K562 (cell line): Measurements from ENCODE around the gene SLC10A4. TPM values are rescaled to one million over a fixed set of nuclear protein-coding genes. Genes with fewer than 3 reads are reported as not detected.

Experiments
- GATAD2B ChIP-seq: fragments of 450-650 bp; IDR thresholded peaks from 2 replicates; pipeline ENCODE4 v1.6.1; 2017; ENCODE audit warnings: mild to moderate bottlenecking, borderline replicate concordance
- HCFC1 ChIP-seq: IDR thresholded peaks from 2 replicates; pipeline ENCODE4 v1.6.1; 2012; ENCODE audit warnings: low read depth, low read length, improper control_type of control experiment
- HDAC2 ChIP-seq: fragments of 450-650 bp; IDR thresholded peaks from 2 replicates; pipeline ENCODE4 v1.6.1; 2016; ENCODE audit warnings: mild to moderate bottlenecking
- HMG20B ChIP-seq: fragments of 250-450 bp; sonication (Bioruptor Pico); IDR thresholded peaks from 2 replicates; pipeline ENCODE4 v1.5.0; 2021; ENCODE audit warnings: mild to moderate bottlenecking
- IRF2 ChIP-seq: sonication (generic); formaldehyde crosslinking; IDR thresholded peaks from 2 replicates; pipeline ENCODE4 v1.8.1; 2022; ENCODE audit warnings: mild to moderate bottlenecking, missing genetic modification reagents
- MIER1 ChIP-seq: fragments of 450-650 bp; IDR thresholded peaks from 2 replicates; pipeline ENCODE4 v1.6.1; 2016; ENCODE audit warnings: antibody characterized with exemption, mild to moderate bottlenecking, low read depth
- NFATC3 ChIP-seq: fragments of 450-650 bp; IDR thresholded peaks from 2 replicates; pipeline ENCODE4 v1.6.1; 2017; ENCODE audit warnings: mild to moderate bottlenecking
- NFRKB ChIP-seq: fragments of 450-650 bp; IDR thresholded peaks from 2 replicates; pipeline ENCODE4 v1.6.1; 2016; ENCODE audit warnings: low read depth
- PHTF2 ChIP-seq: fragments of 250-450 bp; sonication (Bioruptor Pico); IDR thresholded peaks from 2 replicates; pipeline ENCODE4 v1.5.0; 2021; ENCODE audit warnings: mild to moderate bottlenecking
- PTBP1 ChIP-seq: fragments of 200-400 bp; formaldehyde crosslinking; IDR thresholded peaks from 2 replicates; pipeline ENCODE4 v1.6.1; 2017; ENCODE audit warnings: low read depth, low read length
- RBFOX2 ChIP-seq: fragments of 200-400 bp; formaldehyde crosslinking; IDR thresholded peaks from 2 replicates; pipeline ENCODE4 v1.6.1; 2017; ENCODE audit warnings: low read depth, mild to moderate bottlenecking, low read length, moderate library complexity
- RBM17 ChIP-seq: fragments of 200-400 bp; formaldehyde crosslinking; IDR thresholded peaks from 2 replicates; pipeline ENCODE4 v1.6.1; 2017; ENCODE audit warnings: low read depth, mild to moderate bottlenecking, low read length, borderline replicate concordance
- RCOR1 ChIP-seq, 2 experiments: IDR thresholded peaks; 2 replicates each; pipeline ENCODE4 v1.6.1; 2012; ENCODE audit warnings: low read depth in 2 of 2, low read length in 2 of 2, borderline replicate concordance in 1 of 2, improper control_type of control experiment in 1 of 2
- SAFB ChIP-seq: fragments of 200-400 bp; formaldehyde crosslinking; IDR thresholded peaks from 2 replicates; pipeline ENCODE4 v1.6.1; 2017; ENCODE audit warnings: low read depth, low read length, borderline replicate concordance
- SMARCE1 ChIP-seq: fragments of 450-650 bp; IDR thresholded peaks from 2 replicates; pipeline ENCODE4 v1.7.1; 2016; ENCODE audit warnings: mild to moderate bottlenecking
- TCF7L2 ChIP-seq: fragments of 150-350 bp; IDR thresholded peaks from 2 replicates; pipeline ENCODE4 v1.6.1; 2016; ENCODE audit warnings: low read depth, mild to moderate bottlenecking, low read length, moderate library complexity
- TSC22D4 ChIP-seq: fragments of 450-650 bp; IDR thresholded peaks from 2 replicates; pipeline ENCODE4 v1.6.1; 2016; ENCODE audit warnings: missing genetic modification characterization, missing biosample characterization, control low read depth
- XRCC3 ChIP-seq: fragments of 450-650 bp; IDR thresholded peaks from 2 replicates; pipeline ENCODE4 v1.6.1; 2017; ENCODE audit warnings: mild to moderate bottlenecking, moderate library complexity
- ZFX ChIP-seq: sonication (generic); formaldehyde crosslinking; IDR thresholded peaks from 2 replicates; pipeline ENCODE4 v1.8.0; 2022; ENCODE audit warnings: mild to moderate bottlenecking, missing genetic modification reagents, moderate library complexity
- polyA plus RNA-seq, 8 experiments: library from polyadenylated mRNA; depleted of rRNA in 4 of 8; stranded (reverse) in 5 of 8; unstranded in 3 of 8; fragments of >200 nt; fragmentation: Nextera tagmentation in 2 of 8; fragmentation: Illumina TruSeq in 1 of 8; extraction: Ambion mirVana in 2 of 8; extraction: Trizol in 1 of 8; gene quantifications; 2 replicates each; pipeline versions ENCODE4 v1.2.1 to v1.2.3, GENCODE V29; 2011 to 2014; ENCODE audit warnings: inconsistent platforms in 1 of 8, missing spikeins in 1 of 8
- total RNA-seq, 7 experiments: library from RNA; depleted of rRNA in 6 of 7; stranded (reverse); fragments of >200 nt in 6 of 7; fragmentation: Illumina TruSeq in 2 of 7; extraction: Trizol in 2 of 7; gene quantifications; 2 replicates each; pipeline versions ENCODE4 v1.2.1 to v1.2.3, GENCODE V29; 2011 to 2021; ENCODE audit warnings: low replicate concordance in 1 of 7
- TF ChIP-seq, protein P1 (sequence below): sonication (generic); formaldehyde crosslinking; IDR thresholded peaks from 2 replicates; pipeline ENCODE4 v1.8.1; 2023; ENCODE audit warnings: mild to moderate bottlenecking, missing genetic modification reagents
- TF ChIP-seq, protein P2 (sequence below): fragments of 250-450 bp; sonication (Bioruptor Pico); IDR thresholded peaks from 2 replicates; pipeline ENCODE4 v1.4.0; 2020
- TF ChIP-seq, protein P3 (sequence below), 2 experiments: fragments of 450-650 bp; IDR thresholded peaks; 2 replicates each; pipeline ENCODE4 v1.6.1; 2016

Gene SLC10A4
- total and polyA plus RNA-seq, 9 of the 15 experiments (the other 6 are each of a cell fraction or from before 2014, with no cell fraction given): 2.5 to 16.9 (median 9.3) TPM

DNA sequence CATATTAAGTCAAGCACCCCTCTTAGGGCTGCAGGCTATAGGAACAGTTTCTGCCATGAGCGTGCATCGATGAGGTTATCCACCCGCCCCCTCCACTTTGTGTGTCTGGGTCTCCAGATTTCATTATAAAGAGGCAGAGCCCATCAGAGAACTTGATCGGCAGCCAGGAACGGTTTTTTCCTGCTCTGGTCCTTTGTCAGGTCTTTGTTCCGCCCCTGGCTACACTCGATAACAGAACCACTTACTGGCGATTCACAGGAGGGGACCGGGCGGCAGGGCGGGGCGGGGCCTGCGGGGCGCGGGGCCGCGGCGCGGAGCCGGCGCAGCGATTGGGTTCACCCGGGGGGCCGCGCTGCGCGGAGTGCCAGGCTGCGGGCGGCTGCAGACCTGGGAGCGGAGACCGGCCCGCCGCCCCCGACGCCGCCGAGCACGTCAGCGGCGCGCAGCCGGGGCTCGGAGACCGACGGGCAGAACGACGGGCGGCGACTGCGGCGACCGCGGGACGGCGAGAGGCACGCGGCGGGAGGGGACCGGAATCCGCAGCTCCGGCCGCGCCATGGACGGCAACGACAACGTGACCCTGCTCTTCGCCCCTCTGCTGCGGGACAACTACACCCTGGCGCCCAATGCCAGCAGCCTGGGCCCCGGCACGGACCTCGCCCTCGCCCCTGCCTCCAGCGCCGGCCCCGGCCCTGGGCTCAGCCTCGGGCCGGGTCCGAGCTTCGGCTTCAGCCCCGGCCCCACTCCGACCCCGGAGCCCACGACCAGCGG is at the start of gene SLC10A4 (continued):
- TF ChIP-seq GATAD2B (0 out of 2 replicates have a peak, but pooled peaks have one; percentile 35), PTBP1 (no peak), ZFX (CRISPR knock-in tag) (no peak), PHTF2 (CRISPR knock-in tag) (no peak), NFATC3 (no peak), HCFC1 (peak; percentile 3; the same call in 1 of the 2 replicates), RBFOX2 (no peak), SAFB (no peak), XRCC3 (no peak), RBM17 (no peak), RCOR1 (IDR thresholded peaks at IDR 0.05; ENCODE audit: borderline replicate concordance in 1 of 2, low read depth in 2 of 2, low read length in 2 of 2) (no peak), HDAC2 (no peak), MIER1 (no peak), SMARCE1 (no peak), HMG20B (no peak), NFRKB (no peak), TSC22D4 (no peak), TCF7L2 (no peak), IRF2 (CRISPR knock-in tag) (no peak)
- TF ChIP-seq, protein P1, sequence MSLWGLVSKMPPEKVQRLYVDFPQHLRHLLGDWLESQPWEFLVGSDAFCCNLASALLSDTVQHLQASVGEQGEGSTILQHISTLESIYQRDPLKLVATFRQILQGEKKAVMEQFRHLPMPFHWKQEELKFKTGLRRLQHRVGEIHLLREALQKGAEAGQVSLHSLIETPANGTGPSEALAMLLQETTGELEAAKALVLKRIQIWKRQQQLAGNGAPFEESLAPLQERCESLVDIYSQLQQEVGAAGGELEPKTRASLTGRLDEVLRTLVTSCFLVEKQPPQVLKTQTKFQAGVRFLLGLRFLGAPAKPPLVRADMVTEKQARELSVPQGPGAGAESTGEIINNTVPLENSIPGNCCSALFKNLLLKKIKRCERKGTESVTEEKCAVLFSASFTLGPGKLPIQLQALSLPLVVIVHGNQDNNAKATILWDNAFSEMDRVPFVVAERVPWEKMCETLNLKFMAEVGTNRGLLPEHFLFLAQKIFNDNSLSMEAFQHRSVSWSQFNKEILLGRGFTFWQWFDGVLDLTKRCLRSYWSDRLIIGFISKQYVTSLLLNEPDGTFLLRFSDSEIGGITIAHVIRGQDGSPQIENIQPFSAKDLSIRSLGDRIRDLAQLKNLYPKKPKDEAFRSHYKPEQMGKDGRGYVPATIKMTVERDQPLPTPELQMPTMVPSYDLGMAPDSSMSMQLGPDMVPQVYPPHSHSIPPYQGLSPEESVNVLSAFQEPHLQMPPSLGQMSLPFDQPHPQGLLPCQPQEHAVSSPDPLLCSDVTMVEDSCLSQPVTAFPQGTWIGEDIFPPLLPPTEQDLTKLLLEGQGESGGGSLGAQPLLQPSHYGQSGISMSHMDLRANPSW: no peak
- TF ChIP-seq, protein P2, sequence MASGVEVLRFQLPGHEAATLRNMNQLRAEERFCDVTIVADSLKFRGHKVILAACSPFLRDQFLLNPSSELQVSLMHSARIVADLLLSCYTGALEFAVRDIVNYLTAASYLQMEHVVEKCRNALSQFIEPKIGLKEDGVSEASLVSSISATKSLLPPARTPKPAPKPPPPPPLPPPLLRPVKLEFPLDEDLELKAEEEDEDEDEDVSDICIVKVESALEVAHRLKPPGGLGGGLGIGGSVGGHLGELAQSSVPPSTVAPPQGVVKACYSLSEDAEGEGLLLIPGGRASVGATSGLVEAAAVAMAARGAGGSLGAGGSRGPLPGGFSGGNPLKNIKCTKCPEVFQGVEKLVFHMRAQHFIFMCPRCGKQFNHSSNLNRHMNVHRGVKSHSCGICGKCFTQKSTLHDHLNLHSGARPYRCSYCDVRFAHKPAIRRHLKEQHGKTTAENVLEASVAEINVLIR (CRISPR knock-in tag): no peak
- TF ChIP-seq, protein P3, sequence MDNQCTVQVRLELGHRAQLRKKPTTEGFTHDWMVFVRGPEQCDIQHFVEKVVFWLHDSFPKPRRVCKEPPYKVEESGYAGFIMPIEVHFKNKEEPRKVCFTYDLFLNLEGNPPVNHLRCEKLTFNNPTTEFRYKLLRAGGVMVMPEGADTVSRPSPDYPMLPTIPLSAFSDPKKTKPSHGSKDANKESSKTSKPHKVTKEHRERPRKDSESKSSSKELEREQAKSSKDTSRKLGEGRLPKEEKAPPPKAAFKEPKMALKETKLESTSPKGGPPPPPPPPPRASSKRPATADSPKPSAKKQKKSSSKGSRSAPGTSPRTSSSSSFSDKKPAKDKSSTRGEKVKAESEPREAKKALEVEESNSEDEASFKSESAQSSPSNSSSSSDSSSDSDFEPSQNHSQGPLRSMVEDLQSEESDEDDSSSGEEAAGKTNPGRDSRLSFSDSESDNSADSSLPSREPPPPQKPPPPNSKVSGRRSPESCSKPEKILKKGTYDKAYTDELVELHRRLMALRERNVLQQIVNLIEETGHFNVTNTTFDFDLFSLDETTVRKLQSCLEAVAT (IDR thresholded peaks at IDR 0.05): no peak
